Kidney (tissue), 14 donors: ENCODE data around the gene SETD3. TPM values are rescaled to one million over a fixed set of nuclear protein-coding genes. Genes with fewer than 3 reads are reported as not detected.

ENCODE experiments used
- DNase-seq, 5 donors: peaks; one replicate each; pipeline ENCODE4 v3.0.0-alpha.2; 2013 to 2020
- FAIRE-seq: peaks from 2 replicates; lab custom pipeline; 2012; peaks lifted over from hg19 to GRCh38; lab: Jason Lieb, UNC
- H3K27ac ChIP-seq, 2 donors: one replicate each; pipeline ENCODE4 v1.7.0; 2013; ENCODE audit warnings: low read depth in 2 of 2, low read length in 2 of 2, inconsistent platforms in 1 of 2
- H3K27me3 ChIP-seq: one replicate; pipeline ENCODE4 v1.7.1; 2013; ENCODE audit warnings: low read length, inconsistent platforms; ENCODE audit not compliant: control insufficient read depth, insufficient read depth
- H3K36me3 ChIP-seq, 3 donors: one replicate each; pipeline versions ENCODE4 v1.7.0 to v1.7.1; 2013; ENCODE audit warnings: low read length in 3 of 3, control low read depth in 1 of 3, inconsistent platforms in 1 of 3; ENCODE audit not compliant: insufficient read depth in 3 of 3, control insufficient read depth in 2 of 3
- H3K4me1 ChIP-seq, 3 donors: one replicate each; pipeline versions ENCODE4 v1.7.0 to v1.7.1; 2013; ENCODE audit warnings: low read length in 3 of 3, inconsistent platforms in 1 of 3, low read depth in 1 of 3; ENCODE audit not compliant: control insufficient read depth in 2 of 3, insufficient read depth in 2 of 3
- H3K4me3 ChIP-seq, 3 donors: one replicate each; pipeline versions ENCODE4 v1.7.0 to v1.8.1; 2013; ENCODE audit warnings: low read length in 3 of 3, control low read depth in 1 of 3, inconsistent platforms in 1 of 3
- H3K9ac ChIP-seq, 3 donors: one replicate each; pipeline versions ENCODE4 v1.7.0 to v1.7.1; 2013; ENCODE audit warnings: low read length in 3 of 3, control low read depth in 1 of 3, inconsistent platforms in 1 of 3
- H3K9me3 ChIP-seq, 3 donors: one replicate each; pipeline versions ENCODE4 v1.7.0 to v1.7.1; 2013; ENCODE audit warnings: low read length in 3 of 3, control low read depth in 1 of 3, inconsistent platforms in 1 of 3; ENCODE audit not compliant: control insufficient read depth in 2 of 3, insufficient read depth in 1 of 3
- CTCF ChIP-seq: IDR thresholded peaks from 3 replicates; pipeline ENCODE4 v1.5.1; 2012; ENCODE audit warnings: mild to moderate bottlenecking, moderate library complexity, borderline replicate concordance; ENCODE audit not compliant: insufficient read depth; ENCODE audit errors: extremely low read depth
- intact Hi-C: fragments of 100-400 bp; cut with DNase I; formaldehyde crosslinking; loops from one replicate; pipeline ENCODE4 v1.11.1; 2022
- polyA plus RNA-seq: library from polyadenylated mRNA; stranded (reverse); fragments of 350-450 nt; fragmentation: Illumina TruSeq; extraction: RNeasy Lipid Tissue Mini Kit (QIAGEN cat#74804); gene quantifications from one replicate; pipeline ENCODE4 v1.2.3, GENCODE V29; 2014; ENCODE audit warnings: low read depth, low replicate concordance; ENCODE audit not compliant: insufficient read depth
- total RNA-seq: library from RNA; stranded (reverse); fragmentation: NEBNext Ultra II Directional; extraction: Animal tissue kit (Norgen Biotek cat#: 25700); gene quantifications from one replicate; pipeline ENCODE4 v1.2.1, GENCODE V29; 2021
- donor health status: control.
- donor health status: control.
- donor health status: control.
- donor health status: control.
- donor health status: control.
- donor health status: DM: yes; HTN: yes; CAD: no.
- donor health status: Normal renal cell carcinoma (clear cell type).

The SETD3 gene
- total and polyA plus RNA-seq, 2 donors from 2014 or later, result 74.0 to 85.6 TPM

- TF ChIP-seq CTCF, result no peak
- Histone ChIP-seq H3K36me3 (no peaks in the 10 kb centered on the region), H3K4me1 (peaks cover 0 to 19% (median 13%) of the 10 kb centered on the region in 3 donors), H3K9ac (no peak overlapping the region), H3K4me3 (no peak overlapping the region), H3K9me3 (no peaks in the 10 kb centered on the region), H3K27me3 (no peaks in the 10 kb centered on the region), H3K27ac (no peak overlapping the region)
- DNase-seq, result peak in 1 of 5 donors; percentile 15
- intact Hi-C loops, result no loop called here
- no peak for FAIRE-seq
Measured at GRCh38 chr14:99476864-99477263, 3.8 kb downstream of the SETD3 start.

- Histone ChIP-seq H3K4me1 (peaks cover 0 to 19% (median 13%) of the 10 kb centered on the region in 3 donors), H3K4me3 (no peak overlapping the region), H3K27ac (no peak overlapping the region), H3K27me3 (no peaks in the 10 kb centered on the region), H3K36me3 (no peaks in the 10 kb centered on the region), H3K9ac (no peak overlapping the region), H3K9me3 (no peaks in the 10 kb centered on the region)
- DNase-seq (no peak), FAIRE-seq (no peak)
- intact Hi-C loops, result no loop called here
- TF ChIP-seq CTCF, result no peak
Measured at GRCh38 chr14:99475660-99476059, 5.0 kb downstream of the SETD3 start.

GRCh38 chr14:99475179-99475578, 5.5 kb downstream of the SETD3 start:
- Histone ChIP-seq H3K4me3 (no peak overlapping the region), H3K9ac (no peak overlapping the region), H3K9me3 (no peaks in the 10 kb centered on the region), H3K27me3 (no peaks in the 10 kb centered on the region), H3K4me1 (peaks cover 0 to 22% (median 13%) of the 10 kb centered on the region in 3 donors), H3K27ac (no peak overlapping the region), H3K36me3 (no peaks in the 10 kb centered on the region)
- peak; percentile 5 for TF ChIP-seq CTCF
- intact Hi-C loops, result no loop called here
- DNase-seq (no peak), FAIRE-seq (no peak)

GRCh38 chr14:99473458-99473857, 7.2 kb downstream of the SETD3 start:
- Histone ChIP-seq H3K27ac (no peak overlapping the region), H3K36me3 (no peaks in the 10 kb centered on the region), H3K9me3 (no peaks in the 10 kb centered on the region), H3K27me3 (no peaks in the 10 kb centered on the region), H3K4me3 (no peak overlapping the region), H3K9ac (no peak overlapping the region), H3K4me1 (peaks cover 2 to 26% (median 15%) of the 10 kb centered on the region in 3 donors)
- DNase-seq, result no peak
- no peak for TF ChIP-seq CTCF
- intact Hi-C loops, result no loop called here
- FAIRE-seq, result no peak
